ENCODE results near the gene POLH. TPM values are rescaled to one million over a fixed set of nuclear protein-coding genes. Genes with fewer than 3 reads are reported as not detected.

POLH gene
- total and polyA plus RNA-seq, 9 of the 15 experiments (the other 6 are each of a cell fraction or from before 2014, with no cell fraction given) = 5.8 to 31.6 (median 20.6) TPM

- TF ChIP-seq U2AF2 (optimal IDR thresholded peaks at IDR 0.05; ENCODE audit: low read depth, low read length) (no peak), ZNF184 (CRISPR knock-in tag; IDR thresholded peaks at IDR 0.05) (no peak), ZBTB12 (CRISPR knock-in tag; IDR thresholded peaks at IDR 0.05) (no peak), ARID3B (CRISPR knock-in tag; IDR thresholded peaks at IDR 0.05; ENCODE audit: borderline replicate concordance) (no peak), ZNF778 (CRISPR knock-in tag; IDR thresholded peaks at IDR 0.05) (no peak), CGGBP1 (CRISPR knock-in tag; IDR thresholded peaks at IDR 0.05) (no peak), ZBTB17 (CRISPR knock-in tag; IDR thresholded peaks at IDR 0.05) (peak; percentile 87), ZNF766 (CRISPR knock-in tag; conservative IDR thresholded peaks at IDR 0.05) (no peak), ZNF57 (CRISPR knock-in tag; IDR thresholded peaks at IDR 0.05) (no peak), NELFE (IDR thresholded peaks at IDR 0.05; ENCODE audit: insufficient read depth, insufficient read length) (no peak), BCLAF1 (IDR thresholded peaks at IDR 0.05; ENCODE audit: borderline replicate concordance in 1 of 2, control insufficient read depth in 1 of 2, low read depth in 2 of 2, low read length in 1 of 2) (0 out of 4 replicates have a peak, but pooled peaks of 1 of the 2 experiments have one; percentile 58), XRCC5 (IDR thresholded peaks at IDR 0.05; ENCODE audit: low read depth, low read length) (peak; percentile 84), CHD1 (IDR thresholded peaks at IDR 0.05; ENCODE audit: low read length) (peak; percentile 99), EZH2 (IDR thresholded peaks at IDR 0.05; ENCODE audit: borderline replicate concordance, low read depth, low read length) (no peak), YBX1 (IDR thresholded peaks at IDR 0.05) (no peak), RBFOX2 (IDR thresholded peaks at IDR 0.05; ENCODE audit: low read depth, low read length) (peak; percentile 85), ZNF41 (CRISPR knock-in tag; conservative IDR thresholded peaks at IDR 0.05) (no peak; the same call in 1 of the 2 replicates), POU5F1 (IDR thresholded peaks at IDR 0.05; ENCODE audit: borderline replicate concordance, low read depth, low read length, partially characterized antibody) (no peak), SNAPC5 (CRISPR knock-in tag; IDR thresholded peaks at IDR 0.05) (no peak), ATF4 (CRISPR knock-in tag; IDR thresholded peaks at IDR 0.05) (peak; percentile 31)
Observed at GRCh38 chr6:43629505-43630300, 53.7 kb downstream of the POLH start (continued).
